ENCODE results near the gene CSPG5. TPM values are rescaled to one million over a fixed set of nuclear protein-coding genes. Genes with fewer than 3 reads are reported as not detected.

The CSPG5 gene
- total RNA-seq, 1 donor from 2014 or later, result 1.7 TPM

GRCh38 chr3:47527952-47528725 lies 50.5 kb downstream of the CSPG5 start:
- H3F3A ChIP-seq (ENCODE audit: low read depth), result no peaks in the 10 kb centered on the region
- Mint-ChIP-seq H3K27ac (no peak overlapping the region), H3K4me1 (no peaks in the 10 kb centered on the region), H3K27me3 (ENCODE audit: insufficient read depth, low read depth) (peaks cover 2% of the 10 kb centered on the region), H3K4me3 (no peak overlapping the region), H3K9me3 (peaks cover 15% of the 10 kb centered on the region), H3K36me3 (peaks cover 3% of the 10 kb centered on the region)
- no peak overlapping the region for H3K9ac ChIP-seq
- peaks cover 1% of the 10 kb centered on the region for H3K27me3 ChIP-seq
- H3K4me2 ChIP-seq, result no peak overlapping the region
- H4K20me1 ChIP-seq (ENCODE audit: low read depth), result no peaks in the 10 kb centered on the region
- H3K4me1 ChIP-seq, result no peaks in the 10 kb centered on the region
- TF ChIP-seq CTCF (IDR thresholded peaks at IDR 0.05) (no peak), EZH2 (IDR thresholded peaks at IDR 0.05) (no peak), EZH2phosphoT487 (IDR thresholded peaks at IDR 0.05) (no peak)
- H3K4me3 ChIP-seq, result no peak overlapping the region
- no peaks in the 10 kb centered on the region for H3K79me2 ChIP-seq (ENCODE audit: low read depth)
- H3K9me3 ChIP-seq (ENCODE audit: low read depth), result no peaks in the 10 kb centered on the region
- no peaks in the 10 kb centered on the region for H3K36me3 ChIP-seq
- H2AFZ ChIP-seq (replicated peaks), result no peak overlapping the region
- no peak overlapping the region for H3K27ac ChIP-seq
- no peak for DNase-seq (ENCODE audit: low spot score)

GRCh38 chr3:47525617-47526016 lies 53.0 kb downstream of the CSPG5 start:
- no peaks in the 10 kb centered on the region for H3K79me2 ChIP-seq (ENCODE audit: low read depth)
- Mint-ChIP-seq H3K36me3 (peaks cover 3% of the 10 kb centered on the region), H3K4me3 (no peak overlapping the region), H3K9me3 (peaks cover 15% of the 10 kb centered on the region), H3K27me3 (ENCODE audit: insufficient read depth, low read depth) (peaks cover 2% of the 10 kb centered on the region), H3K27ac (peak overlapping the region; percentile 23), H3K4me1 (peaks cover 17% of the 10 kb centered on the region)
- H3K9ac ChIP-seq, result no peak overlapping the region
- H4K20me1 ChIP-seq (ENCODE audit: low read depth), result no peaks in the 10 kb centered on the region
- no peak for TF ChIP-seq CTCF (IDR thresholded peaks at IDR 0.05)
- no peak for TF ChIP-seq EZH2phosphoT487 (IDR thresholded peaks at IDR 0.05)
- H3K4me1 ChIP-seq, result peaks cover 10% of the 10 kb centered on the region
- H3K4me2 ChIP-seq, result no peak overlapping the region
- H3K9me3 ChIP-seq (ENCODE audit: low read depth), result no peaks in the 10 kb centered on the region
- peaks cover 11% of the 10 kb centered on the region for H3K27me3 ChIP-seq
- H3F3A ChIP-seq (ENCODE audit: low read depth), result peaks cover 13% of the 10 kb centered on the region
- H2AFZ ChIP-seq (replicated peaks), result no peak overlapping the region
- H3K36me3 ChIP-seq, result no peaks in the 10 kb centered on the region
- DNase-seq (ENCODE audit: low spot score), result no peak
- no peak overlapping the region for H3K4me3 ChIP-seq
- H3K27ac ChIP-seq, result no peak overlapping the region

DNA sequence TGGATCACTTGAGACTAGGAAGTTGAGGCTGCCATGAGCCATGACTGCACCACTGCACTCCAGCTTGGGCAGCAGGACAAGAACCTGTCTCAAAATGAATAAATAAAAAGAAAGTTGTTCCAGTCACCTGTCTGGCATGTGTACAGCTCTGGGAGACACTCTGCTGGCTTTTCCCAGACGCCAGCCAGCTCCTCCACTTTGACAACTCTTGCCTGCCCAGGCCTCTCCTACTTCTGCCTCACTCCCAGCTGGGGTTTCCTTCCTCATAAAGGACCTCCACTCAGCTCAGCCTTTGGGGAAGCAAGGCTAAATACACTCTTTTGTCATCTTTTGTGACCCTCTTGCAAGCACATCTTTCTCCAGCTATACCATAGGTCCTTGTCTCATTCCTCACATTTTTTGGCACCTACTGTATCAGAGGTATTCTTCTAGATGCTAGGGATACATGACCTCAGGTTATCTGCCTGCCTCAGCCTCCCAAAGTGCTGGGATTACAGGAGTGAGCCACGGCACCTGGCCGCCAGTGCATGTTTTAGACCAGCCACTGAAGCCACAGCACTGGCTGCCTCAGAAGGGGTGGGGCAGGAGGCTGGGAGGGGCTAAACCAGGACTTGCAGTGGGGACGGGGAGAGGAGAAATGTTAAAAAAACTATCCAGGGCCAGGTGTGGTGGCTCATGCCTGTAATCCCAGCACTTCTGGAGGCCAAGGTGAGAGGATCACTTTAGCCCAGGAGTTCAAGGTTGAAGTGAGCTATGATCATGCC lies 55.2 kb downstream of the CSPG5 start:
- Mint-ChIP-seq H3K9me3 (peaks cover 10% of the 10 kb centered on the region), H3K36me3 (peaks cover 3% of the 10 kb centered on the region), H3K27ac (no peak overlapping the region), H3K4me1 (peaks cover 21% of the 10 kb centered on the region), H3K4me3 (no peak overlapping the region), H3K27me3 (ENCODE audit: insufficient read depth, low read depth) (peaks cover 2% of the 10 kb centered on the region)
- H3K27ac ChIP-seq, result no peak overlapping the region
- no peaks in the 10 kb centered on the region for H3K9me3 ChIP-seq (ENCODE audit: low read depth)
- peaks cover 16% of the 10 kb centered on the region for H3F3A ChIP-seq (ENCODE audit: low read depth)
- H3K36me3 ChIP-seq, result no peaks in the 10 kb centered on the region
- no peak overlapping the region for H2AFZ ChIP-seq (replicated peaks)
- H3K79me2 ChIP-seq (ENCODE audit: low read depth), result no peaks in the 10 kb centered on the region
- no peak overlapping the region for H3K9ac ChIP-seq
- no peak overlapping the region for H3K4me2 ChIP-seq
- no peak overlapping the region for H3K4me3 ChIP-seq
- H3K4me1 ChIP-seq, result peaks cover 11% of the 10 kb centered on the region
- H3K27me3 ChIP-seq, result peaks cover 11% of the 10 kb centered on the region
- H4K20me1 ChIP-seq (ENCODE audit: low read depth), result no peaks in the 10 kb centered on the region
- no peak for TF ChIP-seq EZH2 (IDR thresholded peaks at IDR 0.05)
- no peak for TF ChIP-seq EZH2phosphoT487 (IDR thresholded peaks at IDR 0.05)
- TF ChIP-seq CTCF (IDR thresholded peaks at IDR 0.05), result no peak
- no peak for DNase-seq (ENCODE audit: low spot score)
